Activated T-helper 1 cell treated with anti-CD3 and anti-CD28 coated beads, Interleukin-2, amount 50 U/mL, for 16 hours (primary cell): ENCODE measurements around the gene RABEP1.

Experiments
- DNase-seq, 2 donors: peaks; one replicate each; pipeline ENCODE4 v3.0.0-alpha.2; 2020; ENCODE audit warnings: low read depth in 1 of 2, low spot score in 1 of 2

Gene RABEP1

GRCh38 chr17:5264893-5265292, 17.2 kb upstream of the RABEP1 start:
- DNase-seq = no peak

GRCh38 chr17:5269241-5269960, 12.7 kb upstream of the RABEP1 start:
- no peak for DNase-seq

- no peak for DNase-seq
Measured at GRCh38 chr17:5272322-5272721, 9.8 kb upstream of the RABEP1 start.

DNA sequence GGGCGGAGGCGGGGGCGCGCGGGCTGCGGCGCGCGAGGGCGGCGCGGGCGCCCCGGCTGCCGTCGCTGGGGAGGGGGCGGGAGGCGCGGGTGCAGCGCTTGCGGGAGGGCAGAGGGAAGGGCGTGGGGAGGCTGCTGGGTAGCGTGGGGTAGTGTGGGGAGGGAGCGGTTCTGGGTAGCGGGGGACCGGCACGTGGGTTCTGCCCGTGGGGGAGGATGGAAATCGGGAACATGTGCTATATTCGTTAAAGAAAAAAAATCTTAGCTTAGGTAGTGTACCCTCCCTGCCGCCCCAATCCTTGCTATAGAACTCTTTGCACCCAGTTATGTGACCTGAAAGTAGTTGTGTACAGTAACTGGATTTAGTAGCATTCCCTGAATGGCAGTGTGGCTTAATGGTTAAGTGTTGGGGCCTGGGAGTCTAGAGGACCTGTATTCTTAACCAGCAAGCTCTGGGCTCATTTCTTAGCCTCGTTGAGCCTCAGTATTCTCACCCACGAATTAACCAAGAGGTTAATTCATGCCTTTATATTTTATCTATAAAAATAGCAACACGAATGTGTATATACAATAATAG, 646 bp downstream of the RABEP1 start:
- DNase-seq = peak in 1 of 2 donors; percentile 25

- no peak for DNase-seq
Measured at GRCh38 chr17:5283571-5284315, 1.7 kb downstream of the RABEP1 start.

DNA sequence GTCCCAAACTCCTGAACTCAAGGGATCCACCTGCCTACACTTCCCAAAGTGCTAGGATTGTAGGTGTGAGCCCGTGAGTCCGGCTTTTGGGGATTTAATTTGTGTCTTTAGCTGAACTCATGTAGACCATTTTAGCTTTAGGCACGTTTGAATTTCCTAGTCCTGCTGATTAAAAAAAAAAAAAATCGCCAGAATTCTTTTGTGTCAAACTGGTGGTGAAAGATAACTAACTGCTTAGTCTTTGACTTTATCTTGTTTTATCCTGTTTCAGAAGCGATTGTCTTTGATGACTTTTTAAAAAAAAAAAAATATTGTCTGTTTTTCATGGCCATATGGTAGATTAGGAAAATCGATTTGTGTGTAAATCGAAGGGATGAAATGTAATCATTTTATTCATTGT, 2.6 kb downstream of the RABEP1 start:
- no peak for DNase-seq

- no peak for DNase-seq
Measured at GRCh38 chr17:5286846-5287245, 4.8 kb downstream of the RABEP1 start.

- no peak for DNase-seq
Measured at GRCh38 chr17:5291683-5292350, 9.7 kb downstream of the RABEP1 start.

DNA sequence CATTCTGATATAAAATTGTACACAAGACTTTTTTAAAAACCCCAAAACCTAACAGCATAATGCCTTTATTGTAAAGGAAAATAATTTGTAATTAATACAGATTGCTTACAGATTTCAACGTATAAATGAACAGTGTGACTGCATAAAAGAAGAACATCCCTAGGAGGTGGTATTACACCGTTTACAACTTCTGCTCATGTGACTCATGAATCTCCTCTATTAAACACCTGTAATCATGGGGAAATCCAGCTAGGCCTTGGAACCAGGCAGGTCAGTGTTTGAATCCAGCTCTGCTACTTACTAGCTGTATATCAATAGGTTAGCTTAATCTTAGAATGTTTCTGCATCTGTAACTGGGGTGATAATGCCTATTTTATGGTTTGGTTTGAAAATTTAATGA, 15.2 kb downstream of the RABEP1 start:
- no peak for DNase-seq

- DNase-seq = no peak
Measured at GRCh38 chr17:5299383-5299782, 17.3 kb downstream of the RABEP1 start.

DNA sequence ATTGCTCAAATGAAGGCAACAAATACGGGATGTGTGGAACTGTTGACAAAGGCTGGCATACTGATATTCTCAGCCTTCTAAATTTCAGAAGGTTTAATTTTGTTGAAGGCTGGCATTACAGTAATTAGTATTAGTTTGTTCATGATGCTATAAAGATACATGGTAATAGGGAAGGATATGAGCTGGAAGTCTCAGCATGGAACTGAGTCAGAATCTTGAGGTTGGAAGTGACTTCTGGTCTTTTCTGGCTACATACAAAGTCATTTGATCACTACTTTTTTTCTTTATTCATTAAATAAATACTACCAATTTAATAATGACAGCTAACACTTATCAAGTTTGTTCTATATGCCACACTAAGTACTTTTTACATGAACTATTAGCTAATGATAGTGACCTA, 22.6 kb downstream of the RABEP1 start:
- DNase-seq = no peak

GRCh38 chr17:5309851-5310250, 27.8 kb downstream of the RABEP1 start:
- no peak for DNase-seq

DNA sequence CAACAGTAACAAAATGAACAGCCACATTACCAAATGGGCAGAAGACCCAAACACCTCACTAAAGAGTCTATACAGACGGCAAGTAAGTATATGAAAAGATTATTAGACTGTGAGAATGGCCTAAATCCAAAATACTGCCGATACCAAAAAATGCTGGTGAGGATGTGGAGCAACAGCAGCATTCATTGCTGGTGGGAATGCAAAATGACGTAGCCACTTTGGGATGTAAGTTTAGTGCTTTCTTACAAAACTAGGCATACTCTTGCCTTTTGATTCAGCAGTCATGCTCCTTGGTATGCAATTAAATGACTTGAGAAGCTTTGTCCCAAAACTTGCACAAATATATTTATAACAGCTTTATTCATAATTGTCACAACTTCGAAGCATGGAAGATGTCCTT, 43.8 kb downstream of the RABEP1 start:
- DNase-seq = no peak

DNA sequence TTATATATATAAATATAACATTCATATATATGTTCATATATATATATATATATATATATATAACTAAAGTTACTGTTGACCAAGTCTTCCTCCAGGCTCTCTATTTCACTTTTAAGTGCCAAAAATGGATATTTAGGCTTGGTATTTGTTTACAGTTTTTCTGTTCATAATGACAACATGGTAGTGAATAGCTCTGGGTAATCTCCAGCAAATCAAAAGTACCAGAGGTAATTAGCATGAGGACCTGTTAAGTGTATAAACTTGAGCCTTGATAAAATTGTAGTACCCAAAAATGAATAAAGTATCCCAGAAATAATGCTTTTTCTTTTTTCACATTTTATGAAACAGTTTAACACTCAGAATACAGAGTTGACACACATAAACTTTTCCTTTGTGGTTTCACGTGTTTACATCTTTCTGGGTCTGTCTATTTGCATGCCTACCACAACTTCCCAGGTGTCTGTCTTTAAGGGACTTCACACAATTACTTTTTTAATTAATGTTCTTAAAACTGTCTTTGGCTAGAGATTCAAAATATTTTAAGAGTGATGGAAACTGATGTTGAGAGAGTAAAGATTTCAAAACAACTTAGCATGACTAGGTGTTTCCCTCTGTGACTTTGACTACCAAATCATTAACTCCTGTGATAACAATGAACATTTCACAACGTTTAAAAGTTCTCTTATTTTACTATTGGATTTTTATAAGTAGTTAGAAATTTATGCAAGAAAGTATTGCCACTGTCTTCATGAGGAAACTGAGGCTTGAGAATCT, 47.9 kb downstream of the RABEP1 start:
- no peak for DNase-seq

- DNase-seq = no peak
Measured at GRCh38 chr17:5330981-5331380, 48.9 kb downstream of the RABEP1 start.

DNA sequence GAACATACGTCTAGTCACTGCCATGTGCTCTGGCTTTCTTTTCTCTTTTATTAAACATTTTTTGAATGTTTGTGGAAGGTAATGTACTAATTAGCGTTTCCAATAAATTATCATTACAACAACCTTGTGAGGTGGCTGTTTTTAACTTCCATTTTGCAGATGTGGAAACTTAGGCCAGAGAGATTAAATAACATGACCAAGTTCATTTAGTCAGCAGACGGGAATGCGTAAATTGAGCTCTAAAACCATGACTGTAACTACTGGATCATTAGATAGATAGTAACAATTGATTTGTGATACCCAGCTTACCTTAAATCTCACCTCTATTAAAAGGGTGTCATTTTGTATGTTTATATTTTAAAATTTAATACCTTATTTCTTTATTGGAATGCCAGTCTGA, 49.4 kb downstream of the RABEP1 start:
- no peak for DNase-seq

- no peak for DNase-seq
Measured at GRCh38 chr17:5344914-5345313, 62.8 kb downstream of the RABEP1 start.

- no peak for DNase-seq
Measured at GRCh38 chr17:5352681-5353289, 70.7 kb downstream of the RABEP1 start.

DNA sequence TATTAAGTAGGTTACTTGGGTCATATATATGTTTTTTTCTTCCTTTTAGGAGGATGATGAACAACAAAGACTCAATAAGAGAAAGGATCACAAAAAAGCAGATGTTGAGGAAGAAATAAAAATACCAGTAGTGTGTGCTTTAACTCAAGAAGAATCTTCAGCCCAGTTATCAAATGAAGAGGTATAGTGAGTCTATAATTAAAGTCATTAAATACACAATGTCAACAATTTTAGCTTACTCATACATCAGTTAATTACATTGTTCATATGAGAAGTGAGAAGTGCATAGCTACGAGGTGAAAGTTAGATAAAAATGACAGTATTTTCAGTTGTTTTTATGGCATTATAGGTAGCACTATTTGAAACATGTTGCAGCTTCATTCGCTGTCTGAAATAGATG, 72.2 kb downstream of the RABEP1 start:
- DNase-seq = no peak

- DNase-seq = no peak
Measured at GRCh38 chr17:5354886-5355415, 72.9 kb downstream of the RABEP1 start.
